Measurements from ENCODE around the gene PPM1H.
A peak's percentile ranks its signal among the peaks of the same experiment; 100 is the strongest.
"Not testable (repeated sequence)": the region's sequence is repeated elsewhere in the genome, so short reads cannot be mapped to it uniquely, and the experiment has no call there.

Gene PPM1H

GRCh38 chr12:62731055-62731820 lies 203.7 kb downstream of the PPM1H start:
- DNase-seq (ENCODE audit: low read depth), result no peak

GRCh38 chr12:62730649-62731048 lies 204.3 kb downstream of the PPM1H start:
- no peak for DNase-seq (ENCODE audit: low read depth)

DNA sequence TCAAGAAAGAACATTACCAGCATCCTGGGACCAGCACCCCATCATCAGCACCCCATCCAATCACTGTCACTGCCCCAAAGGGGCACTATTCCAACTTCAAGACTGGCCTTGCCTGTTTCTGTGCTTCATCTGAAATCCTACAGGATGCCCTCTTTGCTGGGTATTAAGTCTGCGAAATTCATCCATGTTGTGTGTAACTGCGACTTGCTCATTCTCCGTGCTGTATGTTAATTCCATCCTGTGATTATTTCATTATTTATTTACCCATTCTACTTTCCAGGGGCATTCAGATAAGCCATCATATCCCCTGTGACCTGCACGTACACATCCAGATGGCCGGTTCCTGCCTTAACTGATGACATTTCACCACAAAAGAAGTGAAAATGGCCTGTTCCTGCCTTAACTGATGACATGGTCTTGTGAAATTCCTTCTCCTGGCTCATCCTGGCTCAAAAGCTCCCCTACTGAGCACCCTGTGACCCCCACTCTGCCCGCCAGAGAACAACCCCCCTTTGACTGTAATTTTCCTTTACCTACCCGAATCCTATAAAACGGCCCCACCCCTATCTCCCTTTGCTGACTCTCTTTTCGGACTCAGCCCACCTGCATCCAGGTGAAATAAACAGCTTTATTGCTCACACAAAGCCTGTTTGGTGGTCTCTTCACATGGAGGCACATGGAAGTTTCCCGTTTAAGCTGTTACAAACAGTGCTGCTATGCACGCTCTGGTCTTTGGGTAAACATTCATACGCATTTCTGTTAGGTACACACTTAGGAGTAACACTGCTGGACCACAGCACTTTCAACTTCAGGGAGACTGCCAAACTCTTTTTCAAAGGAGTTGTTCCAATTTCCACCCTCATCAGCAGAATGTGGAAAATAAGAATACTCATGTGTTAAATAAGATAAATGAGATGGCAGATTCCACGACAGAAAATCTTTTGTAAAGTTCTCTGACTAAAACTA lies 205.1 kb downstream of the PPM1H start:
- DNase-seq (ENCODE audit: low read depth), result not testable (repeated sequence)

- no peak for DNase-seq (ENCODE audit: low read depth)
Measured at GRCh38 chr12:62728741-62729140, 206.2 kb downstream of the PPM1H start.

DNA sequence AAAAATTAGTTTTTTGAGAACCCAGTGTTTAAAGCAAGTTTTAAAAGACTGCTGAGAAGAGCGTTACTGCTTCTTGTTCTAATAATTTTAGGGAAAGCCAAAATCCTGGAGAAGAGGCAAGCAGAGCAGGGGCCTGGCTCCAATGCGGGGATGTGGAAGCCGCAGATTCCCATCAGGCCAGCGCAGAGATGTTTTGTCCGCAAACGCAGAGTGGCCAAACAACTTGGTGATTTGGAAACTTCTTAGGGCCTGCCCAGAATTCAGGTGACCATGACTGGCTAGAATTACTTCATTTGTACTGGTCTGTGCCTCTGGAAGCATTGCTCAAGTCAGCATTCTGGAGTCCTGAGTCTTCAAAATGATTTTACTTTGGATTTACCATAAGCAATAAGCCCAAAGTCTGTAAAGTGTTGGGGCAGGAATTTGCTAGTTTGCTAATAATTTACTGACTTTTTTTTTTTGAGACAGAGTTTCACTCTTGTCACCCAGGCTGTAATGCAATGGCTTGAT lies 208.4 kb downstream of the PPM1H start:
- DNase-seq (ENCODE audit: low read depth), result no peak

DNA sequence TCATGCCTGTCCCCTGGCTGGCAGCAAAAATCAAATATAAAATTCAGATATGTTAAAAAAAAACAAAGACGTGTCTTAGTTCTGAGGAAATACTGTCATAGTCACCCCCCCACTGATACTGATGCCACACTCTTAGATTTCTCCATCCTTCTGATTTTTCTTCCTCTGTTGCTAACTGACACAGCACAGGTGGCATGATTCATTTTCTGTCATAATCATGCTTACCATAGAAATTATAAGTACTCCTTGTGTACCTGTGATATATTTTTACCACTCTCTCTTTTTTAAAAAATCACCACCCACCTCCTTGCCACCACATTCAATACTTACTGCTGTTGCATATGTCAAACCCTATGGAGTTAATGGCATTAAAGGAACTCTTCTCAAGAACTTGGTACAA lies 209.2 kb downstream of the PPM1H start:
- no peak for DNase-seq (ENCODE audit: low read depth)

GRCh38 chr12:62724947-62725451 lies 210.0 kb downstream of the PPM1H start:
- DNase-seq (ENCODE audit: low read depth), result peak; percentile 98

- DNase-seq (ENCODE audit: low read depth), result no peak
Measured at GRCh38 chr12:62724285-62724684, 210.7 kb downstream of the PPM1H start.

DNA sequence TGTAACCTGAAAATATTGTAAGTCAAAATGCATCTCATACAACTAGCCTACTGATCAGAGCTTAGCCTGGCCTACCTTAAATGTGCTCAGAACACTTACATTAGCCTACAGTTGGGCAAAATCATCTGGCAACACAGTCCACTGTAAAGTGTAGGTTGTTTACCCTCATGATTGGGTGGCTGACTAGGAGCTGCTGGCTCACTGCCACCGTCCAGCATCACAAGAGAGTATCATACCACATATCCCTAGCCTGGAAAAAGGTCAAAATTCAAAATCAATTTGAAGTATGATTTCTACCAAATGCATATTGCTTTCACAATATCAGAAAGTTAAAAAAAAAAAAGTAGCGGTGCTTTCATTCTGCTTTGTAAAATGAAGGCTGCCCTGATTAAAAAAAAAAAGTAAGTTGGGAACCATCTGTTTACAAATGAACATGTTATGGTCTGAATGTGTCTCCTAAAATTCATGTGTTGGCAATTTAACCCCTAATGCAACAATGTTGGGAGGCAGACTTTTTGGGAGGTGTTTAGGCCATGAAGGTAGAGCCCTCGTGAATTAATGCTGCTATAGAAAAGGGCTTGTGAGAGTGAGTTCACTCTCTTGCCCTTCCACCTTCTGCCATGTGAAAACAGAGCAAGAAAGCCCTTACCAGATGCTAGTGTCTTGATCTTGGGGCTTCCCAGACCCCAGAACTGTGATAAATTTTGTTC lies 211.8 kb downstream of the PPM1H start:
- no peak for DNase-seq (ENCODE audit: low read depth)

DNA sequence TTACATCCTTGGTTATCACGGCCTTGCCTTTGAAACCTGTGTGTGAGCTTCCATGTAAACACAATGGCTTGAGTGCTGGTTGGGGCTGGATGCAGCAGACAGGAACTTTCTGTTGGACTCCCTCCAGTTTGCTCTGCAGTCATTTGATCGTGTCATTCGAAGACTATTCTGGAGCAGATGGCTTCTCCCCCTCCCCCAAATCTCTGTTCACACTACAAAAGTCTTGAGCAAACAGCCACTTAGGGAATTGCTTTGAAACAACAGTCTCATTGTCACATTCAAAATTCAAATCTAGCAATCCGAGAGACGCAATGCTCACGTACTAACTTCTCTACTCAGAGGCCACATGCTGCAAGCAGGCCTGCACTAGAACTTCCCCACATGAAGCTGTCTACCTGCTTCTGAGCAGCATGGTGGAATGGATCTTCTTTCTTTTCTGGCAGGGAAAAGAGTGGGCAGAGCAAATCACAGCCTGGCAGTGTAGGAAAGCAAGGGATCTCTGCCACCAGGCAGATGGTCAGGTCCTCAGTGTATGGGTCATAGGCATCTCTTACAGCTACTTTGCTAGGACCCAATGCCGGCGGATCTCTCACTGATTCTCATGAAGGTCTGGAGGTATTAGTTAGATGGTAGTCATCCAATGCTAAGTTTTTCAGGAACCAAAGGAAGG lies 214.2 kb downstream of the PPM1H start:
- no peak for DNase-seq (ENCODE audit: low read depth)

GRCh38 chr12:62720025-62720424 lies 214.9 kb downstream of the PPM1H start:
- no peak for DNase-seq (ENCODE audit: low read depth)

GRCh38 chr12:62718762-62719426 lies 216.1 kb downstream of the PPM1H start:
- no peak for DNase-seq (ENCODE audit: low read depth)

DNA sequence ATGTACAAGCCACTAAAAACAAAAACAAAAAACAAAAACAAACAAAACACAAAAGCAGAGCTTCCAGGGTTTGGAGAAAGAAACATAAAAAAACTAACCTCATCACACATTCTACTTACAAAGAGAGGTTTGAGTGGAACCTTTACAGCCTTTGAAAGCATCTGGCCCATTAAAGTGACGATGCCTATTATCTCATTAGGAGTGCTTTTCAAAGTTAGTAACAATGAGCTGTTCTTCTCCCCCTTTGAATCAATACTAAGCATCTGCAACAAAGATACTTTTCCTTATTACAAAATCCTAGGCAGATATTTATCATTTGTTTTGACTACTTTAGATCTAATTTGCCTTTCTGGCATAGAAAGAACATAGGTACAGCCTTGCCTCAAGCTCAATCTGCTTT lies 217.3 kb downstream of the PPM1H start:
- no peak for DNase-seq (ENCODE audit: low read depth)

GRCh38 chr12:62716866-62717525 lies 218.0 kb downstream of the PPM1H start:
- DNase-seq (ENCODE audit: low read depth), result no peak

- no peak for DNase-seq (ENCODE audit: low read depth)
Measured at GRCh38 chr12:62716037-62716436, 218.9 kb downstream of the PPM1H start.

DNA sequence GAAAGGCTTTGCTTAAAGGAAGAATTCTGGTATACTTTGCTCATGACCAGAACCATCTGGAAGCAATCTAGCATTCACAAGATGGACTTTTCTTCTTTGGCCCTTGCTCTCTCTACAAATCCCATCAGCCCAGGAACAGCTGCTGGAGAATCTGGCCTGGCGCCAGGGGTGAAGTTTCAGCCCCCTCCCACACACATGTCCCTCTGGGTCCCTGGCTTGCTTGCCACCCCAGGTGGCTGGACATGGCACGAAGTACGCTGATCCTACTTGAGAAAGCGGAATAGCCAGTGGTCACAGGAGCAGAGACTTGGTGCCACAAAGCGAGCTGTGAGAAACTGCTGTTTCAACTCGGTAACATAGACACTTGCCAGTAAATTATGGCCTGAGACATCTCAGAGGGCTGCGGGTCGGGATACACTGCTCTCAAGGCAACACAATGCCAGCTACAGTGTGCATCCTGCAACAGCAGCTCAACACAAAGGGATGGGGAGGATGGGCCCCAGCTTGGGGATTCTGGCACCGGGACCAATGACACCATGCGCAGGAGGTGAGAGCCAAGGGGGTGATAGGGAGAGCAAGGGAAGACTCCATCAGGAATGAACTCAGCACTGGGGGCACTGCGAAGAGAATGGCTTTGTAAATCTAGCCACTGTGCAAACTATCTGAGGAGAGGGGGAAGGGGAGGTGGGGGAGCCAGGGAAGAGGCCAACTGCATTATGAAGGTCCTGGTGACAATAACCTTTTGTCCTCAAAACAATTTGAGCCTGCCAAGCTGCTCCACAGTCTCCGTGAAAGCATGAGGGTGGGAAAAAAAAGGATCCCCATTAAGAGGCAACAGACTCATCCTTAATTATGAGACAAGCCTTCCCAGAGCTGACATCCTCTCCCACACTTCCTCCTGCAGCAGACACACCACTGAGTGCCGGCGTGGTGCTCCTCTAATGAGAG lies 219.9 kb downstream of the PPM1H start:
- no peak for DNase-seq (ENCODE audit: low read depth)

DNA sequence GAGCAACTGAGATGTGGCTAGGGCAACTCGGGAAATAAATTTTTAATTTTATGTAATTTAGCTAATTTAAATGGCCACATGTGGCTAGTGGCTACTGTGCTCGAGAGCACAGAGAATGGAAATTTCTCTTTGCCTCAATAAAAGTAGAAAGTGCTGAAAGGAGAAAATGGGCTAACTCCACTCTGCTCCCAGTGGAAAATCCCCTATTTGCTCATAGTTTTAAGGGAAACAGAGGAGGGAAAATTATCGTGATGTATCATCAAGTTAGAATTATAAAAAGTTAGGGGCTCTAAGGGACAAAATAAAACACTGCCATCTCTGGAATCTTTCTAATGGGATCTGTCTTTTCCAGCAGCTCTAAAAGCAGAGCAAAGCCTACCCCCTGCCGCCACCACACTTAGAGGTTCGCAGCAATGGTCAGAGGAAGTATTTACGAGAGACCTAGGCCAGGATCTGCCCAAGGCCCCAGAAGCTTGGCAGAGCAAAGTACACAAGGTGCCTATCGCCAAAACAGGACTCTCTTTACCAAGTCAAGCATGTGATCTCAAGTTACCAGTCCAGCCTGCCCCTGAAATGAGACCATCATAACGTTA lies 220.7 kb downstream of the PPM1H start:
- no peak for DNase-seq (ENCODE audit: low read depth)

GRCh38 chr12:62713723-62714122 lies 221.2 kb downstream of the PPM1H start:
- no peak for DNase-seq (ENCODE audit: low read depth)
